Stomach (tissue), 9 donors: ENCODE measurements around the gene NTN1. TPM values are rescaled to one million over a fixed set of nuclear protein-coding genes. Genes with fewer than 3 reads are reported as not detected.
"Not testable (repeated sequence)": the region's sequence is repeated elsewhere in the genome, so short reads cannot be mapped to it uniquely, and the experiment has no call there.

Experiments
- DNase-seq, 2 donors: peaks; one replicate each; pipeline versions ENCODE4 v3.0.0 to v3.0.0-alpha.2; 2013 to 2019
- H3K27ac ChIP-seq, 5 donors: fragments of 200-600 bp in 4 of 5; sonication (generic) in 4 of 5; one replicate each; pipeline ENCODE4 v1.5.1; 2013 to 2019; ENCODE audit warnings: mild to moderate bottlenecking in 1 of 5, moderate library complexity in 1 of 5
- H3K27me3 ChIP-seq, 3 donors: fragments of 200-600 bp; sonication (generic); one replicate each; pipeline ENCODE4 v1.5.1; 2017 to 2019; ENCODE audit warnings: mixed run types in 1 of 3
- H3K36me3 ChIP-seq, 4 donors: fragments of 200-600 bp; sonication (generic); 1 replicate in 3 of 4; 2 replicates in 1 of 4; pipeline ENCODE4 v1.5.1; 2016 to 2019
- H3K4me1 ChIP-seq, 4 donors: fragments of 200-600 bp; sonication (generic); one replicate each; pipeline ENCODE4 v1.5.1; 2016 to 2019
- H3K4me3 ChIP-seq, 4 donors: fragments of 200-600 bp; sonication (generic) in 3 of 4; one replicate each; pipeline ENCODE4 v1.5.1; 2016 to 2019; ENCODE audit warnings: mild to moderate bottlenecking in 1 of 4
- H3K9me3 ChIP-seq, 4 donors: fragments of 200-600 bp; sonication (generic); one replicate each; pipeline ENCODE4 v1.5.1; 2016 to 2019
- EP300 ChIP-seq: sonication (generic); formaldehyde crosslinking; IDR thresholded peaks from one replicate; pipeline ENCODE4 v1.6.1; 2017; ENCODE audit warnings: antibody characterized with exemption
- POLR2A ChIP-seq, 4 donors: fragments of 450-650 bp; IDR thresholded peaks; one replicate each; pipeline ENCODE4 v1.6.1; 2016; ENCODE audit warnings: antibody characterized with exemption in 4 of 4, control low read depth in 2 of 4, mild to moderate bottlenecking in 1 of 4, moderate library complexity in 1 of 4
- POLR2AphosphoS5 ChIP-seq, 3 donors: sonication (generic); formaldehyde crosslinking; IDR thresholded peaks; one replicate each; pipeline ENCODE4 v1.6.1; 2016; ENCODE audit warnings: antibody characterized with exemption in 3 of 3
- WGBS, 5 donors: extraction: QIAGEN DNeasy Blood & Tissue Kit in 3 of 5; methylation state at CpG; one replicate each; pipeline versions ENCODE4 v1.1.5 to v1.1.7; 2013 to 2018; 5-methylcytosine and 5-hydroxymethylcytosine counted together
- intact Hi-C: fragments of 100-400 bp; cut with DNase I; formaldehyde crosslinking; loops from one replicate; pipeline ENCODE4 v1.15.1; 2023; ENCODE audit warnings: low total_unique reads
- polyA plus RNA-seq, 3 donors: library from polyadenylated mRNA; stranded (reverse); fragments of 200-250 nt; gene quantifications; one replicate each; pipeline ENCODE4 v1.2.3, GENCODE V29; 2013
- total RNA-seq, 5 donors: library from RNA; depleted of rRNA; stranded (reverse); fragments of >200 nt; gene quantifications; one replicate each; pipeline versions ENCODE4 v1.1.0 to v1.2.3, GENCODE V29; 2014 to 2016
- TF ChIP-seq, protein P1 (sequence below), 7 experiments: fragments of 450-650 bp in 4 of 7; fragments of 200-600 bp in 3 of 7; sonication (generic) in 3 of 7; IDR thresholded peaks; one replicate each; pipeline ENCODE4 v1.5.1; 2016 to 2019; ENCODE audit warnings: antibody characterized with exemption in 7 of 7, control low read depth in 2 of 7, mild to moderate bottlenecking in 1 of 7
- donor health status: healthy with polysubstance abuse.
- donor health status: Bipolar disorder and iron deficiency.
- donor health status: healthy.

Gene NTN1
- total and polyA plus RNA-seq, 8 donors, result 2.9 to 56.2 (median 9.0) TPM

DNA sequence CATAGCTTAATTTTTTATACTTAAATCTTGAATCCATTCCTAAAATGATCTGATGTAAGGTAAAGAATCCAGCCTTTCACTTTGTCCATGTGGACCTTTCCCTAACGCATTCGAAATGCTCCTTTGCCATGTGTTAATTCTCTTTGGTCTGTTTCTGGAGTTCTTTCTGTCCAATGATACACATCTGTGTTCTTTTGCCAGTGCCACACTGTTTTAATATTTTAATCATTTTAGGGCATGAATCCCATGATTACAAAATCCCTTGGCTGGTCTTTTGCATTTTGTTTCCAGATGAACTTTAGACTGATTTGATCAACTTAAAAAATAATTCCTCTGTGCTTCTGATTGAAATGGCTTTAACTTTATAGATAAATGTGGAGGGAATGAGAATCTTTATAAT is 74.1 kb downstream of the NTN1 start:
- 56 to 88% (median 74%) methylated on average over 2 of the region's 2 CpGs for WGBS, 5 donors
- DNase-seq, result no peak
- H3K27ac ChIP-seq, result peak overlapping the region in 1 of 5 donors; percentile 27
- intact Hi-C loops, result no loop called here
- TF ChIP-seq, protein P1, sequence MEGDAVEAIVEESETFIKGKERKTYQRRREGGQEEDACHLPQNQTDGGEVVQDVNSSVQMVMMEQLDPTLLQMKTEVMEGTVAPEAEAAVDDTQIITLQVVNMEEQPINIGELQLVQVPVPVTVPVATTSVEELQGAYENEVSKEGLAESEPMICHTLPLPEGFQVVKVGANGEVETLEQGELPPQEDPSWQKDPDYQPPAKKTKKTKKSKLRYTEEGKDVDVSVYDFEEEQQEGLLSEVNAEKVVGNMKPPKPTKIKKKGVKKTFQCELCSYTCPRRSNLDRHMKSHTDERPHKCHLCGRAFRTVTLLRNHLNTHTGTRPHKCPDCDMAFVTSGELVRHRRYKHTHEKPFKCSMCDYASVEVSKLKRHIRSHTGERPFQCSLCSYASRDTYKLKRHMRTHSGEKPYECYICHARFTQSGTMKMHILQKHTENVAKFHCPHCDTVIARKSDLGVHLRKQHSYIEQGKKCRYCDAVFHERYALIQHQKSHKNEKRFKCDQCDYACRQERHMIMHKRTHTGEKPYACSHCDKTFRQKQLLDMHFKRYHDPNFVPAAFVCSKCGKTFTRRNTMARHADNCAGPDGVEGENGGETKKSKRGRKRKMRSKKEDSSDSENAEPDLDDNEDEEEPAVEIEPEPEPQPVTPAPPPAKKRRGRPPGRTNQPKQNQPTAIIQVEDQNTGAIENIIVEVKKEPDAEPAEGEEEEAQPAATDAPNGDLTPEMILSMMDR (IDR thresholded peaks at IDR 0.05), result no peak
- TF ChIP-seq POLR2AphosphoS5 (IDR thresholded peaks at IDR 0.05), result peak in 1 of 3 donors; percentile 36
- no peaks in the 10 kb centered on the region for H3K9me3 ChIP-seq
- H3K4me1 ChIP-seq, result peaks cover 0 to 11% (median 0%) of the 10 kb centered on the region in 4 donors
- no peaks in the 10 kb centered on the region for H3K36me3 ChIP-seq
- H3K27me3 ChIP-seq, result no peaks in the 10 kb centered on the region
- H3K4me3 ChIP-seq, result no peak overlapping the region

DNA sequence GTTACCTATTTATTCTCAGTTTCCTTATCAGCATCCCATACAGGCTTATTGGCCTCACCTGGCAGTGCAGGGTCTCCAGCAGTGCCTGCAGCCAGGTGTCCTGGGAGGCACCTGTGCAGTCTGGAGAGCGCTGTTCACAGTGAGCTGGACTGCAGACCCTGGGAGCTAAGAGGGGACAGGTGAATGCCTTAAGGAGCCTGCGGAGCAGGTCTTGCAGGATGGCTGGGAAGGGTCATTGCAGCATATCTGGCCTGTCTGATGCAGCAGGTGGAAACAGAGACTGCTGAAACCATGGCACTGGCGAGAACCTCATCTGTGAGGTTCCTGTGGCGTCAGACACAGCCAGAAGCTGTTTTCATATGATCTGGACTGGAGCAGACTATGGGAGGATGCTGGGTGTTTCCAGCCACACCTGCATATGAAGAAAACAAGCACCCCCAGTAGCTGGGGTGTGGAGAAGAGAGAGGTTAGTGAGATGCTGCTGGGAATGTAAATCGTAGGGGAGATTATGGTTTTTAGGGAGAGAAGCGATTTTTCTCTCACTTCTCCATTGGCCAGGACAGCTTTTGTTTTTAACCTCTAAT is 77.0 kb downstream of the NTN1 start:
- Histone ChIP-seq H3K36me3 (no peaks in the 10 kb centered on the region), H3K4me1 (peaks cover 0 to 16% (median 5%) of the 10 kb centered on the region in 4 donors)

DNA sequence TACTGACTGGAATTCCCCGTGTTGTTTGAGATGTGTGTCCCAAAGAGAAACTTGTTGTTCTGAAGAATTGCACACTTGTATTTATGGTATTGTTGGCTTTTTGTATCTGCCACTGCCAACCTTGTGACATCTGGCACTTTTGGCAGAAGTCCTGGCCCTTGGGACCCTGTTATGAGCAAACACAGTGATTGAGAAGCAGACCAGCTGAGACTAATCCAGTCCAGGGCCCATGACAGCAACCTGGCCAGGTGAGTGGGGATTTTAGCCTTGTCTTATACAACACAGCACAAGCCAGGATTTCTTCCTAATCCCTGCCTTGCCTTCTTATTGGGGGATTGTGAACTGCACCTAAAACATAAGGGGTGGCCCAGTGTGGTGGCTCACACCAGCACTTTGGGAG is 80.0 kb downstream of the NTN1 start:
- 63 to 84% (median 73%) methylated on average over 1 of the region's 1 CpG for WGBS, 5 donors
- no peaks in the 10 kb centered on the region for H3K27me3 ChIP-seq
- peaks cover 0 to 20% (median 5%) of the 10 kb centered on the region in 4 donors for H3K4me1 ChIP-seq
- no peak overlapping the region for H3K4me3 ChIP-seq
- DNase-seq, result no peak
- no peak overlapping the region for H3K27ac ChIP-seq
- intact Hi-C loops, result no loop called here
- H3K9me3 ChIP-seq, result no peaks in the 10 kb centered on the region
- TF ChIP-seq POLR2A (IDR thresholded peaks at IDR 0.05) (no peak), EP300 (no peak)
- no peaks in the 10 kb centered on the region for H3K36me3 ChIP-seq

More for the DNA sequence above, 77.0 kb downstream of the NTN1 start:
- Histone ChIP-seq H3K27me3 (no peaks in the 10 kb centered on the region), H3K9me3 (no peaks in the 10 kb centered on the region), H3K27ac (no peak overlapping the region), H3K4me3 (no peak overlapping the region)
- no peak for DNase-seq
- TF ChIP-seq POLR2AphosphoS5 (IDR thresholded peaks at IDR 0.05) (no peak), EP300 (no peak), POLR2A (IDR thresholded peaks at IDR 0.05) (no peak)
- TF ChIP-seq, protein P1 (IDR thresholded peaks at IDR 0.05), result no peak
- intact Hi-C loops, result no loop called here
- WGBS, 5 donors, result 77 to 87% (median 84%) methylated on average over 5 to 6 of the region's 6 CpGs

DNA sequence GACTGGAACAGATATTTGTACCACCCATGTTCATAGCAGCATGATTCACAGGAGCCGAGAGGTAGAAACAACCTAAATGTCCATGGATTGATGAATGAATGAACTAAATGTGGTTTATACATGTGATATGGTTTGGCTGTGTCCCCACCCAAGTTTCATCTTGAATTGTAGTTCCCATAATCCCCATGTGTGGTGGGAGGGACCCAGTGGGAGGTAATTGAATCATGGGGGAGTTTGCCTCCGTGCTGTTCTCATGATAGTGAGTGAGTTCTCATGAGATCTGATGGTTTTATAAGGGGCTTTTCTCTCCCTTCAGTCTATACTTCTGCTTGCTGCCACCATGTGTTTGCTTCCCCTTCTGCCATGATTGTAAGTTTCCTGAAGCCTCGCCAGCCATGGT is 81.9 kb downstream of the NTN1 start:
- H3K9me3 ChIP-seq, H3K36me3 ChIP-seq, intact Hi-C loops, H3K4me3 ChIP-seq, H3K27ac ChIP-seq, DNase-seq, H3K27me3 ChIP-seq: not testable (repeated sequence)
- peaks cover 0 to 26% (median 8%) of the 10 kb centered on the region in 4 donors for H3K4me1 ChIP-seq
- WGBS, 5 donors, result 83 to 97% (median 85%) methylated on average over 3 of the region's 3 CpGs

DNA sequence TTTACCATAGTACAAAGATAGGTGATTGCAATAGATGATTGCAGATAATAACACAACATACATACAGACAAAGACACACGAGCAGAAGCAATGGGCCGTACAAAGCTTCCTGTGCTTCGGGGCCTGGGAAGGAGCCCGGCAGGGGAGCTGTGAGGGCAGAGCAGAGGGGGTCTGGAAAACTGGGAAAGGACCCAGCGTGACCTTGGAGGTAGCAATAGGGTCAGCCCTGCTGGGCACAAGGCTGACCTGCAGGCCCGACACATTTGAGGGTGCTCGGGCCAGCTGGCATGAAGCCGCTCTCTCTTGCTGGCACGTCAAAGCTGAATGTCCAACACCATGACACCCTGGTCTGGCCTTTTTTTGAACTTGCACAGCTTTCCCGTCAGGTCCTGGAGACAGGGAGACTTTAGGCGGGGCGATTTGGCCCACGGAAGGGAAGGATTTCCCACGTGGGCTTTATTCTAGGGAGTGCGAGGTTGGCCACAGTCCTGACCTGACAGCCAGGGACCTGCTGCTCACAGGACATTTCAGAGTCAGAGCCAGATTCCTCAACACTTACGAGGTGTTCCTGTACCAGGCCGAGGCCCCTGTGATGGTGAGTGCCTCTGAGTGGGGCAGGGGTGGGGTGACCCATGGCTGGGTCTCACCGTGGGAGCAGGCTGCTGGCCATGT is 83.2 kb downstream of the NTN1 start:
- WGBS, 5 donors, result 81 to 91% (median 89%) methylated on average over 14 to 18 of the region's 18 CpGs
- Histone ChIP-seq H3K36me3 (no peaks in the 10 kb centered on the region), H3K27ac (peak overlapping the region in 3 of 5 donors; percentile 41 to 71 (median 60)), H3K4me1 (peaks cover 0 to 30% (median 9%) of the 10 kb centered on the region in 4 donors), H3K27me3 (no peaks in the 10 kb centered on the region), H3K4me3 (no peak overlapping the region), H3K9me3 (no peaks in the 10 kb centered on the region)
- TF ChIP-seq POLR2A (IDR thresholded peaks at IDR 0.05) (no peak), EP300 (peak; percentile 51), POLR2AphosphoS5 (IDR thresholded peaks at IDR 0.05) (peak in 2 of 3 donors; percentile 56 to 64)
- TF ChIP-seq, protein P1 (IDR thresholded peaks at IDR 0.05), result no peak
- intact Hi-C loops, result no loop called here
- DNase-seq, result no peak
